HG02943 (cell line): ENCODE measurements around the gene KCNIP4.

ENCODE experiments used
- ATAC-seq: cut with Tn5 transposase; IDR thresholded peaks from one replicate; pipeline ENCODE4 v1.9.1; 2021; ENCODE audit warnings: mild to moderate bottlenecking, low read depth, moderate library complexity; ENCODE audit not compliant: unreplicated experiment

The KCNIP4 gene

GRCh38 chr4:21856754-21857153 lies 91.8 kb downstream of the KCNIP4 start:
- no peak for ATAC-seq

DNA sequence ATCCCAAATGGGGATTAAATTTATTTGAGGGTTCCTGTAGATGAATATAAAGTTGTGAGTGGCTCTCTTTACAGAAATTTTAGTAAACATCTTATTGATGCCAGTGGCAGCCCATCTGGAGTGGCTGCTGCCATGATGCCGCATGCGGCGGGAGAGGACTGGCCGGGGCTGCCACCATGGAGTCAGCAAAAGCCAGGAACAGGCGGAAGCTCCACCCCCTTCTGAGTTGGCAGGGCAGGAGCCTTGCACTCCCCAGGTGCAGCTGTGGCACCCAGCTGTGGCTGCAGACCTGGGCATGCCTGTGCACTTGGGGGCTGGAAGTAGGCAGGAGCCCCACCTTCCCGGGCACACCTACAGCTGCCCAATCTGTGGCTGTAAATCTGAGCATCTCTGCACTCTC lies 92.3 kb downstream of the KCNIP4 start:
- ATAC-seq = no peak

DNA sequence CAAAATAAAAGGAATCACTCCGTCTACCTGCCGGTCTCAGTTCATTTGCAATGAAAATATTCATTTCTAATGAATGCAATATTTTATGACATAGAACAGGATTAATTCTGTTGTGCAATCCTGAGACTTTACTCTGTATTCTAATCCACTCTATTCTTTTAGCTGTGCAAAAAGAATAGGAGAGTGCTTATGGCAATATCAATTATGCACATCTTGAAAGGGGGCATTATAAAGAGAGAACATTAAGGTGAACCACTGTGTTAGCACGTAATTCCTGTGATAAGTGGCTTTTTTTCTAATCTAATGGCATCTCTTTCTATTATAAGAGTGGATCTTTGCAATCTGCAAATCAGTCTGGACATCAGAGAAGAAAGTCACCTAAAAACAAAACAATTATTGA lies 99.5 kb downstream of the KCNIP4 start:
- ATAC-seq = no peak

GRCh38 chr4:21848021-21848420 lies 100.6 kb downstream of the KCNIP4 start:
- ATAC-seq = no peak

GRCh38 chr4:21845663-21846062 lies 102.9 kb downstream of the KCNIP4 start:
- no peak for ATAC-seq

DNA sequence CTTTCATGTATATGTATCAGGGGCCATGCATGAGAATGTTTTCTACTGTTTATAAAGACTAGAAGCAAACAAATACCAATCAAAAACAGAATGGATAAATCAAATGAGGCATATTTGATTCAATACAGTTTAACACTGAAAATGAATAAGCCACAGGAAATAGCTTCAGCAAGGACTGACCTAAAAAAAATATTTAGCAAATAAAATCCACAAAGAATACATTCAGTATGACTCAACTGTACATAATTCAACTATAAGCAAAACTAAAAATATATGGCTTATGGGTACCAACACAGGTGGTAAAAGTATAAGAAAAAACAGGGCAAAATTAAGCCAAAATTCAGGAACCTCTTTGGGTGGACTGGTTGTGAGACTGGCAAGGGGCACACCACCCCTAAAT lies 112.9 kb downstream of the KCNIP4 start:
- ATAC-seq = no peak

DNA sequence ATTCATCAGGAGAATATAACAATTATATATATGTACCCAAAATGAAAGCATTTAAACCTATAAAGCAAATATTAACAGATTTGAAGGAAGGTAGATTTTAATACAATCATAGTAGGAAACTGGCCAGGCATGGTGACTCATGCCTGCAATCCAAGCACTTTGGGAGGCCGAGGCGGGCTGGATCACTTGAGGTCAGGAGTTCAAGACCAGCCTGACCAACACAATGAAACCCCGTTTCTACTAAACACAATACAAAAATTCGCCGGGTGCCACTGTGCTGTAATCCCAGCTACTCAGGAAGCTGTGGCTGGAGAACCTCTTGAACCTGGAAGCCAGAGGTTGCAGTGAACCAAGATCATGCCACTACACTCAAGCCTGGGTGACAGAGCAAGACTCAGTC lies 118.3 kb downstream of the KCNIP4 start:
- ATAC-seq = no peak

GRCh38 chr4:21827575-21827974 lies 121.0 kb downstream of the KCNIP4 start:
- ATAC-seq = no peak

DNA sequence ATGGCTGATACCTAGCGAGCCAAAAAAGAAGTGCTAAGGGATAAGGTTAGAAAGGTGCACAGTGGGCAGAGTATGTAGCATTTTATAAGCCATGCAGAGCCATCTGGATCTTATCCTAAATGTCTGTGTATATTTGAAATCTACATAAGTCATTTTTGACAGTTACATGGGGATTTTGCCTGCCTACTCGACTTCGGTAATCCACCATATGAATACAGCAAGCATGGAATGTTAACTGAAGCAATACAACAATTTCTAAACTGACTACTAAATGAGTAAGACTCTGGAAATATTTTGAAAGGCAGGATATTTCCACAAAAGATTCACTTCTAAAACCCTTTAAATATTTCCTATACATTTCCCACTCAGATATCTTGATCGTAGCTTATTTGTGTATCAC lies 122.5 kb downstream of the KCNIP4 start:
- ATAC-seq = no peak

DNA sequence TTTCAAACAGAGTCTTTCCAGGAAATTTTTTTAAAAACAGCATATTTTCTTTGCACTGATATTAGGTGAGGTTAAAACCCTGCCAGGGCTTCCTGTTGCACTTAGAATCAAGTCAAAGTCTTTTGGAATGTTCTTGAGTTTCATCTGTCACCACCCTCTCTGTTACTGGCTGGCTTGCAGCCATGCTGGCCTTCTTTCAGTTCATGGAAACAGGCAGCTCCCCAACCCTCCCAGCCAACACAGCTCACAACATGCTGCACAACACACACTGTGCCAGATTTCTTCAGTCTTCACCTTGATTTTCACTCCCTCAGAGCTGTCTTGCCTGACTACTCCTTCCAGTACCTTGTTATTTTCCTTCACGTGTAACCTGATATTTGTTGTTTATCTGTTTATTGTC lies 129.5 kb downstream of the KCNIP4 start:
- no peak for ATAC-seq

GRCh38 chr4:21815651-21816377 lies 132.8 kb downstream of the KCNIP4 start:
- no peak for ATAC-seq

DNA sequence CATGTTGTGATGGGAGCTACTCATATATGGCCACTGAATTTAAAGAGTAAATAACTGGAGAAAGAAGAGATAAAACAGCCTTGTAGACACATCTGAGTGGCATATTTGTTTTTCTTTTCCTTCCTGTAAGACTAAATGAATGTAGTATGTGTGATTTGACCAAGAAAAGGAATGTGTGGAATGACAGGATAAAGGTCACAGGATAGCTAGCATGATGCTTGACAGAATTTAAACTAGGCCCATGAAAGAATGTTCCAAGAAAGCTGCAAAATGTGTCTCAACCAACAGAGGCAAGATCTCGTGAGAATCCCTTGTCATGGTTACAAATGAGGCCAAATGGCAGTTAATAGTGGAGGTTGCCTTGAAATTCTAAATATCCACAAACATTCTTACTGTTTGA lies 137.0 kb downstream of the KCNIP4 start:
- no peak for ATAC-seq

DNA sequence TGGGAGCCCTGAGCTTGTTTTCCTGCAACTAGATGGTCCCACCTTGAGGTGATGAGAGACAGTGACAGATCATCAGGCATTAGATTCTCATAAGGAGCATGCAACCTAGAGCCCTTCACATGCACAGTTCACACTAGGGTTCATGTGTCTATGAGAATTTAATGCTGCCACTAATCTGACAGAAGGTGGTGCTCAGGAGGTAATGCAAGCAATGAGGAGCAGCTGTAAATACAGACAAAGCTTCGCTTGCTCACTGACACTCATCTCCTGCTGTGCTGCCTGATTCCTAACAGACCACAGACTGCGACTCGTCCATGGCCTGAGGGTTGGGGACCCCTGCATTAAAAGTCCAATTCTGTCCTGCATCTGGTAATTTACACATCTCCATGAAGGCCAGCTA lies 141.6 kb downstream of the KCNIP4 start:
- ATAC-seq = no peak

DNA sequence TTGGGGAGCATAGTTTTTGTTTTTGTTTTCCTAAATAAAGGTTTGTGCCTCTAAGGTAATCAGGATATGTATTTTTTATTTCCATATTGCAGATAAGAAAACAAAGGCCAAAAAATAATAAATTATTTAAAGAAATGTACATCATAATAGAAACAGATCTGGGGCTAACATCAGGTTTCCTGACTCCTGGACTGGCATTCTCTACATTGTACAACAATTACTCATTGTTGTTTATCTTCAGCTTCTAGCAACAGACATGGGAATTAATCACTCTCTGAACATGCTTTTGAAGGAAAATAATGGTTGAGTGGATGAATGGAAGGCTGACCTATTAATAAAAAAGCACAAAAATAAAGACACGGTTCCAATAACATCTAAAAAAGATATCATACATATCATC lies 146.2 kb downstream of the KCNIP4 start:
- ATAC-seq = no peak

- no peak for ATAC-seq
Measured at GRCh38 chr4:21801661-21802385, 146.7 kb downstream of the KCNIP4 start.

GRCh38 chr4:21795091-21795490 lies 153.5 kb downstream of the KCNIP4 start:
- no peak for ATAC-seq

GRCh38 chr4:21792736-21793135 lies 155.8 kb downstream of the KCNIP4 start:
- no peak for ATAC-seq

DNA sequence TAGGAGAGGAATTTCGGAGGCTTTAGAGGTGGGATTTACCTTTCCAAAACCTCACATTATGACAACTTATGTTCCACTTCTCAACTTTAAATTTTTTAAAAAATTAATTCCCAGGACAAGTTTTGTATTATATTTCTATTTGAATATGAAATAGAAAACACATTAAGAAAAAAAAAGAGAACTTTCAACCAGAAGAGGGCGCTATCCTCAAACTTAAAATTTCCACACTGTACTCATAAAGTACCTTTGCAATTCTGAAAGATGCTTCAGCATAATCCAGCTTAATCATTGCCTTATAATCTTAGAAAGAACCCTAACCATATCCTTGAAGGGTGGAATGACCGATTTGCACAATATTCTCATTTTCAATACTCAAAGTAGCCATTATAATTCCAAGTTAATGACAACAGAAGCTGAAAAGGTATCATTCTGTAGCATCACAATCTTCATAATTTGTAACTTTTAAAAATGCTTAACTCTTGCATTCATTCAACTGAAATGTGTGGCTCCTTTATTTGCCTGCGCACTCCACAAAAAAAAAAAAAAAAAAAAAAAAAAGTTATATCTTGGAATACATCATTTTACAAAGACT lies 158.0 kb downstream of the KCNIP4 start:
- no peak for ATAC-seq

GRCh38 chr4:21780148-21780547 lies 168.4 kb downstream of the KCNIP4 start:
- ATAC-seq = no peak

DNA sequence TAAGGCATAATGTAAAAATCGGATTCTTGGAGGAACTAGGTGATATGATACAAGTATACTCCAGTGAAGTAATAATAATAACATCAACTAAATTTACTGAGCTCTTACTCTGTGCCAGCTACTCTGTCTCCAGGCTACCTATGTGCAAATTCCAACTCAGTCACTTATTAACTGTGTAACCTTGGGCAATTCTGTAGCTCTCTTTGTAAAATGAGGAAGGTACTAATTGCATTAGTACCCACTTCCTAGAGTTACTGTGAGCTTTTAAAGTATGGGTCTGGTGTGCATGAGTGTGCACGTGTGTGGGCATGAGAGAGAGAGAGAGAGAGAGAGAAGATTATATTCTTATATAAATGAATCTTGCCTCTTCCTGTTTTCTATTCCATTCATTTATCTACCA lies 169.9 kb downstream of the KCNIP4 start:
- ATAC-seq = no peak

GRCh38 chr4:21775703-21776102 lies 172.9 kb downstream of the KCNIP4 start:
- no peak for ATAC-seq
